ENCODE results near the gene LRRC57.

LRRC57 gene

DNA sequence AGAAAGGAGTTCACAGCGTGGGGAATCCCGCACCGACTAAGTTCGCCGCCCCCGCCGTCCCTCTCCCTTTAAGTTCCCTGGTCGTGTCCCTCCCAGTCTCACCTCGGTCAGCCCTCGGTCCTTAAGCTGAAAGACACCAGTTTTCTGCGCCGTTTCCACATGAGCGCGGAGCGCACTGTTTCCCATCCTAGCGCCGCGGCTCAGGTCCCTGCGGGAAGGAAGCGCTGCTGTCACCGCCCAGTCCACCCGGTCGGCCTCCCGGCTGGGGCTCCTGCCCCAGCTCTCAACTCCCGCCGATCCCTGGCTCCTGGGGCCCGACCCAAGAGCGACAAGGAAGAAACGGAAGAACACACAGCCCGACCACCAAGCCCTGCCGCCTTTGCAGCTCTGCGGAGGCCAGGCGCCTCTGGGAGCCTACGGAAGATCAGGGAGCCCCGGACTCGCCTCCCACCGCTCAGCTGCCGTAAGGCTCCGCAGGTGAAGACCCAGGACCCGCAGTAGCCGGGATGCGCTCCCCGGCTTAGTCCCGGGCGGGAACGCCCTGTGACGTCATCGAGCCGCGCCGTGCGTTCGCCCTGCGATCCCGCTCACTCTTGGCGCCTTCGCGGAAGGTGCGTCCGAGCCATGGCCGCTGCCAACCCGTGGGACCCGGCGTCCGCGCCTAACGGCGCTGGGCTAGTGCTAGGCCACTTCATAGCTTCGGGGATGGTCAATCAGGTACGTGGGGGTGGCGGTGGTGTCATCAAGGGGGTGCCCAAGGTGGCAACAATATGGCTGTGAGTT, at the start of gene LRRC57, which contains the start of gene HAUS2:
TSS of gene LRRC57 (minus strand) at position 545 of the 783 bp plus-strand sequence. CDS start at position 186, 359 bp downstream.
TSS of gene HAUS2 (plus strand) at position 590 of the 783 bp plus-strand sequence. CDS start at position 625, 35 bp downstream.
- ATAC-seq = peak; percentile 93
- TF ChIP-seq, protein P1, sequence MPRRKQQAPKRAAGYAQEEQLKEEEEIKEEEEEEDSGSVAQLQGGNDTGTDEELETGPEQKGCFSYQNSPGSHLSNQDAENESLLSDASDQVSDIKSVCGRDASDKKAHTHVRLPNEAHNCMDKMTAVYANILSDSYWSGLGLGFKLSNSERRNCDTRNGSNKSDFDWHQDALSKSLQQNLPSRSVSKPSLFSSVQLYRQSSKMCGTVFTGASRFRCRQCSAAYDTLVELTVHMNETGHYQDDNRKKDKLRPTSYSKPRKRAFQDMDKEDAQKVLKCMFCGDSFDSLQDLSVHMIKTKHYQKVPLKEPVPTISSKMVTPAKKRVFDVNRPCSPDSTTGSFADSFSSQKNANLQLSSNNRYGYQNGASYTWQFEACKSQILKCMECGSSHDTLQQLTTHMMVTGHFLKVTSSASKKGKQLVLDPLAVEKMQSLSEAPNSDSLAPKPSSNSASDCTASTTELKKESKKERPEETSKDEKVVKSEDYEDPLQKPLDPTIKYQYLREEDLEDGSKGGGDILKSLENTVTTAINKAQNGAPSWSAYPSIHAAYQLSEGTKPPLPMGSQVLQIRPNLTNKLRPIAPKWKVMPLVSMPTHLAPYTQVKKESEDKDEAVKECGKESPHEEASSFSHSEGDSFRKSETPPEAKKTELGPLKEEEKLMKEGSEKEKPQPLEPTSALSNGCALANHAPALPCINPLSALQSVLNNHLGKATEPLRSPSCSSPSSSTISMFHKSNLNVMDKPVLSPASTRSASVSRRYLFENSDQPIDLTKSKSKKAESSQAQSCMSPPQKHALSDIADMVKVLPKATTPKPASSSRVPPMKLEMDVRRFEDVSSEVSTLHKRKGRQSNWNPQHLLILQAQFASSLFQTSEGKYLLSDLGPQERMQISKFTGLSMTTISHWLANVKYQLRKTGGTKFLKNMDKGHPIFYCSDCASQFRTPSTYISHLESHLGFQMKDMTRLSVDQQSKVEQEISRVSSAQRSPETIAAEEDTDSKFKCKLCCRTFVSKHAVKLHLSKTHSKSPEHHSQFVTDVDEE (CRISPR knock-in tag; IDR thresholded peaks at IDR 0.05) = no peak
- TF ChIP-seq ZNF8 (CRISPR knock-in tag; IDR thresholded peaks at IDR 0.05) (no peak), GLIS3 (CRISPR knock-in tag; IDR thresholded peaks at IDR 0.05) (no peak)
- TF ChIP-seq, protein P2, sequence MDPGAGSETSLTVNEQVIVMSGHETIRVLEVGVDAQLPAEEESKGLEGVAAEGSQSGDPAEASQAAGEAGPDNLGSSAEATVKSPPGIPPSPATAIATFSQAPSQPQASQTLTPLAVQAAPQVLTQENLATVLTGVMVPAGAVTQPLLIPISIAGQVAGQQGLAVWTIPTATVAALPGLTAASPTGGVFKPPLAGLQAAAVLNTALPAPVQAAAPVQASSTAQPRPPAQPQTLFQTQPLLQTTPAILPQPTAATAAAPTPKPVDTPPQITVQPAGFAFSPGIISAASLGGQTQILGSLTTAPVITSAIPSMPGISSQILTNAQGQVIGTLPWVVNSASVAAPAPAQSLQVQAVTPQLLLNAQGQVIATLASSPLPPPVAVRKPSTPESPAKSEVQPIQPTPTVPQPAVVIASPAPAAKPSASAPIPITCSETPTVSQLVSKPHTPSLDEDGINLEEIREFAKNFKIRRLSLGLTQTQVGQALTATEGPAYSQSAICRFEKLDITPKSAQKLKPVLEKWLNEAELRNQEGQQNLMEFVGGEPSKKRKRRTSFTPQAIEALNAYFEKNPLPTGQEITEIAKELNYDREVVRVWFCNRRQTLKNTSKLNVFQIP (CRISPR knock-in tag; IDR thresholded peaks at IDR 0.05; ENCODE audit: borderline replicate concordance, low read depth) = 0 out of 2 replicates have a peak, but pooled peaks have one; percentile 58

DNA sequence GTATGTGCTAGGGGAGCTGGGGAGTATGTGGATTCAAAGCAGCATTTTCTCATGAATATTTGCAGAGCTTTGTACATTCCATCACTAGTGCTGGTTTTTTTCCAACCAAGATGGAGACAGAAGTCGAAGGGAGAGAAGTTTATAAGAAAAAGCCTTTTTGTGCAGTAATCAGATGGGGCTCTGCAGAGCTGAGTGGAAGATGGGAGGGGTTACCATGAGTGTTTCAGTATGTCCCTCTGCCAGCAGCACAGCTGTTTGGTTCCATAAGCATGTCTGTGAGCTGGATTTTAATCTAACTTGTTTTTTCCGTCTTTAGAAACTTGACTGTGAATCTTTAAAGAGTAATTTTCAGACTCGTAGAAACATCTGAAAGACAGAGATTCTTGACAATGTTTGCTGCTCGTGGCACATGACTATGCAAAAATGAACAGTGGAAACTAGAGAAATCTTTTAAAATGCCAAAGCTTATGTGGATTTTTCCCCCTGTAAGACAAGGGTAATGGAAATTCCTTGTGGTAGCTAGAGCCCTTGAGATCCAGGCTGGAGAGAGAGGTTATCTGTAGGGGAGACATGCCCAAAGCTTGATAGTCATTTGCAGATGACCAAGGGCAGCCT, 47.1 kb upstream of the LRRC57 start:
- ATAC-seq = no peak
- TF ChIP-seq TOX (CRISPR knock-in tag; IDR thresholded peaks at IDR 0.05; ENCODE audit: borderline replicate concordance) (no peak), ZNF70 (CRISPR knock-in tag; IDR thresholded peaks at IDR 0.05) (no peak), ESRRG (CRISPR knock-in tag; IDR thresholded peaks at IDR 0.05) (no peak), OSR1 (CRISPR knock-in tag; IDR thresholded peaks at IDR 0.05) (no peak), ISL1 (CRISPR knock-in tag; IDR thresholded peaks at IDR 0.05) (no peak), ZNF8 (CRISPR knock-in tag; IDR thresholded peaks at IDR 0.05) (no peak)
- TF ChIP-seq, protein P3, sequence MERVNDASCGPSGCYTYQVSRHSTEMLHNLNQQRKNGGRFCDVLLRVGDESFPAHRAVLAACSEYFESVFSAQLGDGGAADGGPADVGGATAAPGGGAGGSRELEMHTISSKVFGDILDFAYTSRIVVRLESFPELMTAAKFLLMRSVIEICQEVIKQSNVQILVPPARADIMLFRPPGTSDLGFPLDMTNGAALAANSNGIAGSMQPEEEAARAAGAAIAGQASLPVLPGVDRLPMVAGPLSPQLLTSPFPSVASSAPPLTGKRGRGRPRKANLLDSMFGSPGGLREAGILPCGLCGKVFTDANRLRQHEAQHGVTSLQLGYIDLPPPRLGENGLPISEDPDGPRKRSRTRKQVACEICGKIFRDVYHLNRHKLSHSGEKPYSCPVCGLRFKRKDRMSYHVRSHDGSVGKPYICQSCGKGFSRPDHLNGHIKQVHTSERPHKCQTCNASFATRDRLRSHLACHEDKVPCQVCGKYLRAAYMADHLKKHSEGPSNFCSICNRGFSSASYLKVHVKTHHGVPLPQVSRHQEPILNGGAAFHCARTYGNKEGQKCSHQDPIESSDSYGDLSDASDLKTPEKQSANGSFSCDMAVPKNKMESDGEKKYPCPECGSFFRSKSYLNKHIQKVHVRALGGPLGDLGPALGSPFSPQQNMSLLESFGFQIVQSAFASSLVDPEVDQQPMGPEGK (CRISPR knock-in tag; IDR thresholded peaks at IDR 0.05; ENCODE audit: borderline replicate concordance) = no peak

DNA sequence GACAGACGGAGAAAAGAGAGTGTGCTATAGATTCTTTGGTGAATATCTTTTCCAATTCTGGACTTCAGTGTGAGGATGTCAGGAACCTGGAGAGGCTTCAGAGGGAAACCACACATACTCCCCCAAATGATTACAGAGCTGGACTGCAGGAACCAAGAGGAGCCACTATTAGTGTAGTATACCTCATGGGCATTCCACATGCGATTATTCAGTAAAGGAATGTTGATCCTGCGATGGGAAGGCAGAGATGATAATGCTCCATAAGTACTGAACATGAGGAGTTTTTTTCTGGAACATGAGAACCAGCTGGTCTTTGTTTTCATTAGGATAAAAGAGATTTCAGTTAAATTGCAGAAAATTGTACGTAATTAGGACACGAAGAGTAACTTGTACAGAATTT, 45.5 kb upstream of the LRRC57 start:
- TF ChIP-seq CSDC2 (CRISPR knock-in tag; IDR thresholded peaks at IDR 0.05) (no peak), PPARA (CRISPR knock-in tag; IDR thresholded peaks at IDR 0.05; ENCODE audit: borderline replicate concordance) (no peak)

DNA sequence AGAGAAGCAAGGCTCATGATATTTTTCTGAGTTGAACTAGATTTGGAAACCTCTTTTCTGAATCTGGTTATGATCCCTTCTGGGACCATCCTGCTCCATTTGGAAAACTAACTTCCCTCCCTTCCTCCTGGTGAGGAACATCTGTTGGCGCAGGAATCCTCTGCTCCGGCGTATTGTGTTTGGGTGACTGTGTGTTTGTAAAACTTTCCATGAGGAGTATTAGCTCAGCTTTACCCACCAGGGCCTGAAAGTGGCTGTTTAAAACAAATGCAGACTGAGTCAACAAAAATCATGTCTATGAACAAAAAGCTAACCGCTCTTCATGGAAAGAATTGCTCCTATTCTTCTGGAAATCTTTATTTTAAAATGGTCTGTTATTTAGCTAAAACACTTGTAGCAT, 44.5 kb upstream of the LRRC57 start:
- ATAC-seq = no peak
- TF ChIP-seq, protein P3 (CRISPR knock-in tag; IDR thresholded peaks at IDR 0.05; ENCODE audit: borderline replicate concordance) = no peak
- TF ChIP-seq PPARA (CRISPR knock-in tag; IDR thresholded peaks at IDR 0.05; ENCODE audit: borderline replicate concordance) (no peak), ZNF565 (CRISPR knock-in tag; conservative IDR thresholded peaks at IDR 0.05; ENCODE audit: low read depth) (no peak), ESRRG (CRISPR knock-in tag; IDR thresholded peaks at IDR 0.05) (no peak), ARNTL (CRISPR knock-in tag; IDR thresholded peaks at IDR 0.05; ENCODE audit: borderline replicate concordance, low read depth) (no peak), SNAI2 (CRISPR knock-in tag; IDR thresholded peaks at IDR 0.05) (no peak), OSR1 (CRISPR knock-in tag; IDR thresholded peaks at IDR 0.05) (no peak), TCF4 (CRISPR knock-in tag; IDR thresholded peaks at IDR 0.05; ENCODE audit: borderline replicate concordance) (no peak), GLIS3 (CRISPR knock-in tag; IDR thresholded peaks at IDR 0.05) (no peak), ZC3H10 (CRISPR knock-in tag; IDR thresholded peaks at IDR 0.05) (no peak), ZFP30 (CRISPR knock-in tag; IDR thresholded peaks at IDR 0.05) (no peak), CSDC2 (CRISPR knock-in tag; IDR thresholded peaks at IDR 0.05) (no peak)
- TF ChIP-seq, protein P2 (CRISPR knock-in tag; IDR thresholded peaks at IDR 0.05; ENCODE audit: borderline replicate concordance, low read depth) = no peak
- TF ChIP-seq, protein P1 (CRISPR knock-in tag; IDR thresholded peaks at IDR 0.05) = no peak
- TF ChIP-seq, protein P4, sequence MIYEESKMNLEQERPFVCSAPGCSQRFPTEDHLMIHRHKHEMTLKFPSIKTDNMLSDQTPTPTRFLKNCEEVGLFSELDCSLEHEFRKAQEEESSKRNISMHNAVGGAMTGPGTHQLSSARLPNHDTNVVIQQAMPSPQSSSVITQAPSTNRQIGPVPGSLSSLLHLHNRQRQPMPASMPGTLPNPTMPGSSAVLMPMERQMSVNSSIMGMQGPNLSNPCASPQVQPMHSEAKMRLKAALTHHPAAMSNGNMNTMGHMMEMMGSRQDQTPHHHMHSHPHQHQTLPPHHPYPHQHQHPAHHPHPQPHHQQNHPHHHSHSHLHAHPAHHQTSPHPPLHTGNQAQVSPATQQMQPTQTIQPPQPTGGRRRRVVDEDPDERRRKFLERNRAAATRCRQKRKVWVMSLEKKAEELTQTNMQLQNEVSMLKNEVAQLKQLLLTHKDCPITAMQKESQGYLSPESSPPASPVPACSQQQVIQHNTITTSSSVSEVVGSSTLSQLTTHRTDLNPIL (CRISPR knock-in tag; IDR thresholded peaks at IDR 0.05; ENCODE audit: low read depth) = no peak

More for the DNA sequence above, 45.5 kb upstream of the LRRC57 start:
- no peak for ATAC-seq
